CD14-positive monocyte (primary cell): ENCODE results near the gene TRIML2. TPM values are rescaled to one million over a fixed set of nuclear protein-coding genes. Genes with fewer than 3 reads are reported as not detected.

ENCODE experiments used
- DNase-seq, 3 donors: peaks; one replicate each; pipeline ENCODE4 v3.0.0-alpha.2; 2011 to 2022
- H2AFZ ChIP-seq: 2 replicates; pipeline ENCODE4 v1.6.0; 2012; ENCODE audit warnings: mild to moderate bottlenecking, low read depth, low read length, inconsistent platforms; ENCODE audit not compliant: insufficient read depth, poor library complexity, severe bottlenecking
- H3K27ac ChIP-seq, 2 donors: 1 replicate in 1 of 2; 2 replicates in 1 of 2; pipeline ENCODE4 v1.5.1; 2012 to 2013; ENCODE audit warnings: low read length in 2 of 2, control low read depth in 1 of 2, inconsistent platforms in 1 of 2, low read depth in 1 of 2, mild to moderate bottlenecking in 1 of 2
- H3K27me3 ChIP-seq, 2 donors: one replicate each; pipeline versions ENCODE4 v1.6.0 to v1.6.1; 2011 to 2013; ENCODE audit warnings: low read length in 2 of 2; ENCODE audit not compliant: control insufficient read depth in 2 of 2, insufficient read depth in 2 of 2
- H3K36me3 ChIP-seq, 2 donors: replicated peaks in 1 of 2; 1 replicate in 1 of 2; 2 replicates in 1 of 2; pipeline versions ENCODE4 v1.5.1 to v1.6.1; 2012 to 2013; ENCODE audit warnings: low read length in 2 of 2, control low read depth in 1 of 2, inconsistent platforms in 1 of 2, mild to moderate bottlenecking in 1 of 2; ENCODE audit not compliant: insufficient read depth in 2 of 2, control insufficient read depth in 1 of 2
- H3K4me1 ChIP-seq, 2 donors: 1 replicate in 1 of 2; 2 replicates in 1 of 2; pipeline versions ENCODE4 v1.5.1 to v1.6.1; 2012 to 2013; ENCODE audit warnings: low read length in 2 of 2, control low read depth in 1 of 2, inconsistent platforms in 1 of 2, mild to moderate bottlenecking in 1 of 2, moderate library complexity in 1 of 2; ENCODE audit not compliant: insufficient read depth in 2 of 2, control insufficient read depth in 1 of 2
- H3K4me2 ChIP-seq: replicated peaks from 2 replicates; pipeline ENCODE3; 2012; ENCODE audit warnings: low read length, moderate library complexity, mild to moderate bottlenecking; ENCODE audit not compliant: poor library complexity, severe bottlenecking; ENCODE audit errors: extremely low read depth
- H3K4me3 ChIP-seq, 3 experiments: fragments of 200-600 bp in 1 of 3; sonication (generic) in 1 of 3; replicated peaks in 1 of 3; 1 replicate in 2 of 3; 2 replicates in 1 of 3; pipeline ENCODE4 v1.5.1; 2011 to 2013; ENCODE audit warnings: low read length in 3 of 3, mild to moderate bottlenecking in 3 of 3, control low read depth in 2 of 3, low read depth in 2 of 3, inconsistent platforms in 1 of 3, moderate library complexity in 1 of 3
- H3K79me2 ChIP-seq: 2 replicates; pipeline ENCODE4 v1.6.0; 2012; ENCODE audit warnings: mild to moderate bottlenecking, control low read depth, inconsistent platforms, low read length, moderate library complexity; ENCODE audit not compliant: insufficient read depth
- H3K9ac ChIP-seq: 2 replicates; pipeline ENCODE4 v1.6.0; 2017; ENCODE audit warnings: low read length, mild to moderate bottlenecking; ENCODE audit not compliant: insufficient read depth, poor library complexity, severe bottlenecking
- H3K9me3 ChIP-seq, 2 donors: replicated peaks in 1 of 2; 1 replicate in 1 of 2; 2 replicates in 1 of 2; pipeline versions ENCODE4 v1.5.1 to v1.6.1; 2012 to 2013; ENCODE audit warnings: low read length in 2 of 2, control low read depth in 1 of 2; ENCODE audit not compliant: control insufficient read depth in 1 of 2, insufficient read depth in 1 of 2
- H4K20me1 ChIP-seq: 2 replicates; pipeline ENCODE4 v1.6.0; 2012; ENCODE audit warnings: mild to moderate bottlenecking, low read length, control low read depth, moderate library complexity; ENCODE audit not compliant: insufficient read depth
- H3K27ac Mint-ChIP-seq, 7 donors: one replicate each; pipeline ENCODE4 v1.8.0; 2020; ENCODE audit warnings: mild to moderate bottlenecking in 7 of 7, mixed read lengths in 7 of 7, moderate library complexity in 6 of 7, inconsistent platforms in 2 of 7
- H3K27me3 Mint-ChIP-seq, 3 donors: one replicate each; pipeline ENCODE4 v1.8.0; 2021 to 2022; ENCODE audit warnings: low read depth in 3 of 3, mild to moderate bottlenecking in 3 of 3, mixed read lengths in 3 of 3, moderate library complexity in 3 of 3, inconsistent platforms in 1 of 3
- H3K36me3 Mint-ChIP-seq, 2 donors: one replicate each; pipeline ENCODE4 v1.8.0; 2020; ENCODE audit warnings: mixed read lengths in 2 of 2, inconsistent platforms in 1 of 2, mild to moderate bottlenecking in 1 of 2
- H3K4me1 Mint-ChIP-seq: one replicate; pipeline ENCODE4 v1.8.0; 2020; ENCODE audit warnings: mild to moderate bottlenecking, mixed read lengths
- H3K4me3 Mint-ChIP-seq, 2 donors: one replicate each; pipeline ENCODE4 v1.8.0; 2020; ENCODE audit warnings: mild to moderate bottlenecking in 2 of 2, mixed read lengths in 2 of 2, moderate library complexity in 1 of 2
- H3K9me3 Mint-ChIP-seq, 7 donors: one replicate each; pipeline ENCODE4 v1.8.0; 2020 to 2022; ENCODE audit warnings: mixed read lengths in 7 of 7, mild to moderate bottlenecking in 6 of 7, moderate library complexity in 6 of 7, inconsistent platforms in 2 of 7
- WGBS: methylation state at CpG from one replicate; pipeline ENCODE4 v1.1.5; 2013; ENCODE audit warnings: missing lambda C conversion rate; ENCODE audit not compliant: insufficient coverage; 5-methylcytosine and 5-hydroxymethylcytosine counted together
- intact Hi-C, 2 donors: fragments of 100-400 bp; cut with micrococcal nuclease; formaldehyde crosslinking; loops; one replicate each; pipeline versions ENCODE4 v1.15.0 to v1.15.1; 2023
- polyA plus RNA-seq, 3 donors: library from polyadenylated mRNA; depleted of rRNA in 1 of 3; unstranded in 2 of 3; stranded (reverse) in 1 of 3; fragments of 300-500 nt in 2 of 3; fragments of >200 nt in 1 of 3; fragmentation: Illumina TruSeq in 2 of 3; gene quantifications; 1 replicate in 2 of 3; 2 replicates in 1 of 3; pipeline ENCODE4 v1.2.3, GENCODE V29; 2012 to 2021
- TF ChIP-seq, protein P1 (sequence below): fragments of 200-600 bp; IDR thresholded peaks from one replicate; pipeline ENCODE4 v1.8.0; 2022; ENCODE audit warnings: antibody characterized with exemption, mild to moderate bottlenecking

TRIML2 gene
- polyA plus RNA-seq, 3 donors: not detected

DNA sequence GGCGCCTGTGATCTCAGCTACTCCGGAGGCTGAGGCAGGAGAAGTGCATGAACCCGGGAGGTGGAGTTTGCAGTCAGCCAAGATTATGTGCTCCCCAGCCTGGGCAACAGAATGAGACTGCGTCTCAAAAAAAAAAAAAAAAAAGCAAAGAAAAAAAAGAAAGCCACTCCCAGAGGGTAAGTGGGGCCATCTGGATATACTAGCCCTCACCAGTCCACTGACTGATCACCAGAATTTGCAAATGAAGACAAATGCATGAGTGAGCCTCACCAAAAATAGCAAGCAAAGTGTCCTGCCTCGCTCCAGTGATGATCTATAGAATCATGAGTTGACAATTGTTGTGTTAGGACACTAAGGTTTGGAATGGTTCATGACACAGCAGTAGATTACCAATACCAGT is 66.2 kb downstream of the TRIML2 start:
- H3K4me1 Mint-ChIP-seq: no peaks in the 10 kb centered on the region
- no peaks in the 10 kb centered on the region for H3K36me3 ChIP-seq
- H3K9ac ChIP-seq: no peak overlapping the region
- H3K27ac Mint-ChIP-seq: no peak overlapping the region
- DNase-seq: no peak
- H3K79me2 ChIP-seq: no peaks in the 10 kb centered on the region
- no peaks in the 10 kb centered on the region for H4K20me1 ChIP-seq
- no peak overlapping the region for H3K27ac ChIP-seq
- no peak overlapping the region for H3K4me3 Mint-ChIP-seq
- H3K4me2 ChIP-seq: no peak overlapping the region
- TF ChIP-seq, protein P1, sequence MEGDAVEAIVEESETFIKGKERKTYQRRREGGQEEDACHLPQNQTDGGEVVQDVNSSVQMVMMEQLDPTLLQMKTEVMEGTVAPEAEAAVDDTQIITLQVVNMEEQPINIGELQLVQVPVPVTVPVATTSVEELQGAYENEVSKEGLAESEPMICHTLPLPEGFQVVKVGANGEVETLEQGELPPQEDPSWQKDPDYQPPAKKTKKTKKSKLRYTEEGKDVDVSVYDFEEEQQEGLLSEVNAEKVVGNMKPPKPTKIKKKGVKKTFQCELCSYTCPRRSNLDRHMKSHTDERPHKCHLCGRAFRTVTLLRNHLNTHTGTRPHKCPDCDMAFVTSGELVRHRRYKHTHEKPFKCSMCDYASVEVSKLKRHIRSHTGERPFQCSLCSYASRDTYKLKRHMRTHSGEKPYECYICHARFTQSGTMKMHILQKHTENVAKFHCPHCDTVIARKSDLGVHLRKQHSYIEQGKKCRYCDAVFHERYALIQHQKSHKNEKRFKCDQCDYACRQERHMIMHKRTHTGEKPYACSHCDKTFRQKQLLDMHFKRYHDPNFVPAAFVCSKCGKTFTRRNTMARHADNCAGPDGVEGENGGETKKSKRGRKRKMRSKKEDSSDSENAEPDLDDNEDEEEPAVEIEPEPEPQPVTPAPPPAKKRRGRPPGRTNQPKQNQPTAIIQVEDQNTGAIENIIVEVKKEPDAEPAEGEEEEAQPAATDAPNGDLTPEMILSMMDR: no peak
- no peak overlapping the region for H3K4me3 ChIP-seq
- no peaks in the 10 kb centered on the region for H3K27me3 ChIP-seq
- H3K9me3 ChIP-seq: peaks cover 18 to 37% of the 10 kb centered on the region in 2 donors
- intact Hi-C loops: no loop called here
- no peaks in the 10 kb centered on the region for H3K36me3 Mint-ChIP-seq
- peaks cover 0 to 2% (median 1%) of the 10 kb centered on the region in 3 donors for H3K27me3 Mint-ChIP-seq
- no peaks in the 10 kb centered on the region for H3K4me1 ChIP-seq
- H3K9me3 Mint-ChIP-seq: peaks cover 3 to 52% (median 32%) of the 10 kb centered on the region in 7 donors
- no peak overlapping the region for H2AFZ ChIP-seq
- WGBS: 93% methylated on average over 2 of the region's 5 CpGs

DNA sequence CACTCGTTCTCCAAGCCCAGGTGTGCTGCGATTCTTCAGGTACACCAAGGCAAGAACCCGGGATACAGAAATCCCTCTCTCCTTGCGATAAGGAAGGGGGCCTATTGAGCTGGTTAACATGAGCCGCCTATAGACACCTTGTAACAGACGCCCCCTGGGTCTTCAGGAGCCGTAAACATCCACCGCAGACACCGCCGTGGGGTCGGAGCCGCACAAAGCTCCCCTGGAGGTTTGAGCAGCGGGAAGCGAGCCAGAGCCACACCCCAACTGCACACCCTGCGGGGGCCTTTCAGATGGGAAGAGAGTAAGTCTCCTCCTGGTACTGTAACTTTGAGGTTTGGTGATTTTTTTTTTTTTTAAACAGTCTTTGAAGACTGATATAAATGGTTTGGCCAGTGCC is 67.2 kb downstream of the TRIML2 start:
- intact Hi-C loops: no loop called here
- WGBS: 72% methylated on average over 7 of the region's 15 CpGs
- no peak for DNase-seq
- Histone ChIP-seq H4K20me1 (no peaks in the 10 kb centered on the region), H3K36me3 (no peaks in the 10 kb centered on the region), H2AFZ (no peak overlapping the region), H3K4me1 (no peaks in the 10 kb centered on the region), H3K9me3 (peaks cover 18 to 37% of the 10 kb centered on the region in 2 donors), H3K4me3 (no peak overlapping the region), H3K9ac (no peak overlapping the region), H3K4me2 (no peak overlapping the region), H3K79me2 (no peaks in the 10 kb centered on the region), H3K27me3 (no peaks in the 10 kb centered on the region), H3K27ac (no peak overlapping the region)
- H3K27me3 Mint-ChIP-seq: peaks cover 0 to 2% (median 1%) of the 10 kb centered on the region in 3 donors
- H3K9me3 Mint-ChIP-seq: peaks cover 3 to 52% (median 32%) of the 10 kb centered on the region in 7 donors
- no peak overlapping the region for H3K4me3 Mint-ChIP-seq
- H3K36me3 Mint-ChIP-seq: no peaks in the 10 kb centered on the region
- no peaks in the 10 kb centered on the region for H3K4me1 Mint-ChIP-seq
- TF ChIP-seq, protein P1: no peak
- H3K27ac Mint-ChIP-seq: no peak overlapping the region
